MM.1S (cell line): ENCODE results near the gene AP5Z1.

ENCODE experiments used
- DNase-seq: peaks from one replicate; pipeline ENCODE4 v3.0.0-alpha.2; 2015
- H2AFZ ChIP-seq: fragments of 300-600 bp; sonication (generic); 2 replicates; pipeline ENCODE4 v1.6.0; 2016; ENCODE audit warnings: antibody characterized with exemption, low read length
- H3F3A ChIP-seq: fragments of 300-600 bp; sonication (generic); 2 replicates; pipeline ENCODE4 v1.6.1; 2016; ENCODE audit warnings: mild to moderate bottlenecking, antibody characterized with exemption, low read length, moderate library complexity, mixed read lengths; ENCODE audit not compliant: insufficient read depth
- H3K27ac ChIP-seq: fragments of 300-600 bp; sonication (generic); 2 replicates; pipeline ENCODE4 v1.5.1; 2016; ENCODE audit warnings: mild to moderate bottlenecking, low read length
- H3K27me3 ChIP-seq: fragments of 300-600 bp; sonication (generic); replicated peaks from 2 replicates; pipeline ENCODE4 v1.6.0; 2016; ENCODE audit warnings: low read length; ENCODE audit not compliant: insufficient read depth
- H3K36me3 ChIP-seq: fragments of 300-600 bp; sonication (generic); replicated peaks from 2 replicates; pipeline ENCODE4 v1.6.1; 2016; ENCODE audit warnings: mild to moderate bottlenecking, low read length, mixed read lengths; ENCODE audit not compliant: insufficient read depth
- H3K4me1 ChIP-seq: fragments of 300-600 bp; sonication (generic); 2 replicates; pipeline ENCODE4 v1.6.1; 2016; ENCODE audit warnings: low read length, mixed read lengths
- H3K4me2 ChIP-seq: fragments of 300-600 bp; sonication (generic); 2 replicates; pipeline ENCODE4 v1.6.0; 2016; ENCODE audit warnings: low read depth, low read length
- H3K4me3 ChIP-seq: fragments of 300-600 bp; sonication (generic); 2 replicates; pipeline ENCODE4 v1.5.1; 2016; ENCODE audit warnings: low read length, mixed read lengths
- H3K79me2 ChIP-seq: fragments of 300-600 bp; sonication (generic); 2 replicates; pipeline ENCODE4 v1.6.1; 2016; ENCODE audit warnings: mixed run types, low read length, mixed read lengths
- H3K9ac ChIP-seq: fragments of 300-600 bp; sonication (generic); 2 replicates; pipeline ENCODE4 v1.6.1; 2016; ENCODE audit warnings: low read length, mixed read lengths
- H3K9me2 ChIP-seq: fragments of 300-600 bp; sonication (generic); replicated peaks from 2 replicates; pipeline ENCODE4 v1.6.1; 2016; ENCODE audit warnings: mild to moderate bottlenecking, low read length, mixed read lengths; ENCODE audit not compliant: insufficient read depth
- H3K9me3 ChIP-seq: fragments of 300-600 bp; sonication (generic); replicated peaks from 2 replicates; pipeline ENCODE4 v1.6.1; 2016; ENCODE audit warnings: mild to moderate bottlenecking, low read length, mixed read lengths; ENCODE audit not compliant: insufficient read depth
- H4K20me1 ChIP-seq: fragments of 300-600 bp; sonication (generic); 2 replicates; pipeline ENCODE4 v1.6.1; 2016; ENCODE audit warnings: mild to moderate bottlenecking, low read length, moderate library complexity, mixed read lengths; ENCODE audit not compliant: insufficient read depth
- CTCF ChIP-seq: fragments of 300-600 bp; sonication (generic); IDR thresholded peaks from 2 replicates; pipeline ENCODE4 v1.5.1; 2016; ENCODE audit warnings: antibody characterized with exemption, low read length, mixed read lengths
- EZH2 ChIP-seq: fragments of 300-600 bp; sonication (generic); optimal IDR thresholded peaks from 2 replicates; pipeline ENCODE3; 2017; ENCODE audit warnings: low read depth, mild to moderate bottlenecking, antibody characterized with exemption, low read length, mixed read lengths
- EZH2phosphoT487 ChIP-seq: fragments of 300-600 bp; sonication (generic); IDR thresholded peaks from 2 replicates; pipeline ENCODE4 v1.6.1; 2018; ENCODE audit warnings: antibody characterized with exemption, low read length

The AP5Z1 gene

GRCh38 chr7:4787947-4788626, 12.7 kb downstream of the AP5Z1 start:
- H3K4me3 ChIP-seq, result no peak overlapping the region
- no peaks in the 10 kb centered on the region for H3K9me3 ChIP-seq
- no peak overlapping the region for H2AFZ ChIP-seq
- H3K36me3 ChIP-seq, result no peaks in the 10 kb centered on the region
- no peaks in the 10 kb centered on the region for H3F3A ChIP-seq
- DNase-seq, result no peak
- H3K4me1 ChIP-seq, result no peaks in the 10 kb centered on the region
- TF ChIP-seq CTCF (no peak), EZH2 (no peak), EZH2phosphoT487 (no peak)
- H3K79me2 ChIP-seq, result no peaks in the 10 kb centered on the region
- no peak overlapping the region for H3K9ac ChIP-seq
- no peak overlapping the region for H3K4me2 ChIP-seq
- no peaks in the 10 kb centered on the region for H3K27me3 ChIP-seq
- H3K9me2 ChIP-seq, result no peaks in the 10 kb centered on the region
- no peak overlapping the region for H3K27ac ChIP-seq
- no peaks in the 10 kb centered on the region for H4K20me1 ChIP-seq

GRCh38 chr7:4788627-4789189, 13.3 kb downstream of the AP5Z1 start:
- Histone ChIP-seq H3K4me2 (no peak overlapping the region), H3K9me3 (no peaks in the 10 kb centered on the region), H3K4me1 (no peaks in the 10 kb centered on the region), H3K9ac (no peak overlapping the region), H3K4me3 (no peak overlapping the region), H3K36me3 (no peaks in the 10 kb centered on the region), H3K9me2 (no peaks in the 10 kb centered on the region), H3K79me2 (no peaks in the 10 kb centered on the region), H2AFZ (no peak overlapping the region), H4K20me1 (no peaks in the 10 kb centered on the region), H3K27ac (no peak overlapping the region), H3K27me3 (no peaks in the 10 kb centered on the region), H3F3A (no peaks in the 10 kb centered on the region)
- TF ChIP-seq EZH2phosphoT487 (no peak), EZH2 (no peak), CTCF (no peak)
- no peak for DNase-seq

GRCh38 chr7:4789194-4790077, 14.0 kb downstream of the AP5Z1 start:
- Histone ChIP-seq H3K9me3 (no peaks in the 10 kb centered on the region), H3K4me2 (no peak overlapping the region), H3K36me3 (no peaks in the 10 kb centered on the region), H3K27me3 (no peaks in the 10 kb centered on the region), H3K79me2 (no peaks in the 10 kb centered on the region), H3K4me1 (no peaks in the 10 kb centered on the region), H4K20me1 (no peaks in the 10 kb centered on the region), H3F3A (no peaks in the 10 kb centered on the region), H3K4me3 (no peak overlapping the region), H3K27ac (no peak overlapping the region), H3K9ac (no peak overlapping the region), H3K9me2 (no peaks in the 10 kb centered on the region), H2AFZ (no peak overlapping the region)
- no peak for TF ChIP-seq EZH2phosphoT487
- TF ChIP-seq CTCF, result no peak
- no peak for TF ChIP-seq EZH2
- DNase-seq, result no peak
